IMR-90 (cell line): ENCODE data around the gene SEC14L6. TPM values are rescaled to one million over a fixed set of nuclear protein-coding genes. Genes with fewer than 3 reads are reported as not detected.
A peak's percentile ranks its signal among the peaks of the same experiment; 100 is the strongest.

Experiments used
- ATAC-seq: fragments of 200-7000 bp; cut with Tn5 transposase; 2 replicates; pipeline ENCODE4 v1.9.1; 2020; ENCODE audit warnings: low read depth, mild to moderate bottlenecking, moderate library complexity
- BruUV-seq: library from RNA; stranded (reverse); fragments of 400-500 nt; replicated peaks from 2 replicates; lab custom pipeline; 2021; lab: Mats Ljungman, UMichigan
- CTCF ChIA-PET: fragments of 300-600 bp; formaldehyde crosslinking; extraction: SDS; loops from one replicate; lab custom pipeline; 2021; ENCODE audit warnings: antibody characterized with exemption; lab: Yijun Ruan, JAX
- POLR2A ChIA-PET: fragments of 300-600 bp; sonication (Branson Sonifier 250); formaldehyde crosslinking; loops from one replicate; lab custom pipeline; 2022; ENCODE audit warnings: antibody characterized with exemption; ENCODE audit not compliant: unreplicated experiment; lab: Charles Lee
- DNase-seq: peaks from one replicate; pipeline ENCODE4 v3.0.0; 2013
- H2AFZ ChIP-seq: replicated peaks from 2 replicates; pipeline ENCODE3; 2013; ENCODE audit warnings: low read length, mild to moderate bottlenecking; ENCODE audit not compliant: poor library complexity
- H2AK5ac ChIP-seq: 2 replicates; pipeline ENCODE4 v1.6.1; 2013; ENCODE audit warnings: low read depth, low read length, inconsistent platforms
- H2AK9ac ChIP-seq: replicated peaks from 2 replicates; pipeline ENCODE3; 2013; ENCODE audit warnings: mild to moderate bottlenecking, low read depth, low read length, moderate library complexity; ENCODE audit not compliant: poor library complexity
- H2BK120ac ChIP-seq: 2 replicates; pipeline ENCODE4 v1.6.1; 2013; ENCODE audit warnings: low read depth, low read length, inconsistent platforms
- H2BK15ac ChIP-seq: 3 replicates; pipeline ENCODE4 v1.6.1; 2013; ENCODE audit warnings: low read depth, low read length, inconsistent platforms
- H2BK20ac ChIP-seq: 2 replicates; pipeline ENCODE4 v1.6.1; 2013; ENCODE audit warnings: low read depth, mild to moderate bottlenecking, inconsistent platforms, low read length, moderate library complexity
- H2BK5ac ChIP-seq: 2 replicates; pipeline ENCODE4 v1.6.1; 2013; ENCODE audit warnings: mild to moderate bottlenecking, low read depth, low read length, inconsistent platforms; ENCODE audit not compliant: poor library complexity, severe bottlenecking
- H3K14ac ChIP-seq: replicated peaks from 2 replicates; pipeline ENCODE4 v1.6.1; 2013; ENCODE audit warnings: low read depth, low read length, inconsistent platforms
- H3K18ac ChIP-seq: 2 replicates; pipeline ENCODE4 v1.6.1; 2013; ENCODE audit warnings: low read depth, low read length, control low read depth
- H3K23ac ChIP-seq: 2 replicates; pipeline ENCODE4 v1.6.1; 2013; ENCODE audit warnings: low read depth, low read length, inconsistent platforms
- H3K27ac ChIP-seq: 2 replicates; pipeline ENCODE4 v1.5.1; 2013; ENCODE audit warnings: mild to moderate bottlenecking, control low read depth, low read length; ENCODE audit not compliant: insufficient read depth
- H3K27me3 ChIP-seq: 2 replicates; pipeline ENCODE4 v1.6.1; 2013; ENCODE audit warnings: low read length; ENCODE audit not compliant: control insufficient read depth, insufficient read depth
- H3K36me3 ChIP-seq: 2 replicates; pipeline ENCODE4 v1.6.1; 2013; ENCODE audit warnings: low read length, mixed read lengths; ENCODE audit not compliant: control insufficient read depth, insufficient read depth
- H3K4ac ChIP-seq: 2 replicates; pipeline ENCODE4 v1.6.1; 2013; ENCODE audit warnings: low read depth, low read length, inconsistent platforms
- H3K4me1 ChIP-seq: 2 replicates; pipeline ENCODE4 v1.6.1; 2013; ENCODE audit warnings: low read length, mixed read lengths; ENCODE audit not compliant: control insufficient read depth, insufficient read depth
- H3K4me2 ChIP-seq: 2 replicates; pipeline ENCODE4 v1.6.1; 2013; ENCODE audit warnings: low read depth, mild to moderate bottlenecking, control low read depth, low read length, moderate library complexity
- H3K4me3 ChIP-seq: 2 replicates; pipeline ENCODE4 v1.5.1; 2013; ENCODE audit warnings: low read depth, mild to moderate bottlenecking, control low read depth, low read length, moderate library complexity; ENCODE audit not compliant: insufficient read depth
- H3K56ac ChIP-seq: 2 replicates; pipeline ENCODE4 v1.6.1; 2013; ENCODE audit warnings: low read length, inconsistent platforms; ENCODE audit not compliant: insufficient read depth; ENCODE audit errors: extremely low read depth
- H3K79me1 ChIP-seq, 2 experiments: 2 replicates each; pipeline ENCODE4 v1.6.1; 2013; ENCODE audit warnings: low read length in 2 of 2, inconsistent platforms in 1 of 2, low read depth in 1 of 2
- H3K9ac ChIP-seq: 2 replicates; pipeline ENCODE4 v1.6.1; 2013; ENCODE audit warnings: low read depth, low read length, control low read depth
- H3K9me1 ChIP-seq: 2 replicates; pipeline ENCODE4 v1.6.1; 2013; ENCODE audit warnings: low read length, inconsistent platforms; ENCODE audit not compliant: insufficient read depth
- H3K9me3 ChIP-seq: 2 replicates; pipeline ENCODE4 v1.6.1; 2013; ENCODE audit warnings: low read length; ENCODE audit not compliant: control insufficient read depth, insufficient read depth
- H4K20me1 ChIP-seq: 2 replicates; pipeline ENCODE4 v1.6.1; 2013; ENCODE audit warnings: low read length, inconsistent platforms; ENCODE audit not compliant: insufficient read depth
- H4K5ac ChIP-seq: 2 replicates; pipeline ENCODE4 v1.6.1; 2013; ENCODE audit warnings: mild to moderate bottlenecking, low read depth, low read length, control low read depth
- H4K8ac ChIP-seq, 2 experiments: 2 replicates each; pipeline ENCODE4 v1.6.1; 2013; ENCODE audit warnings: low read depth in 2 of 2, low read length in 2 of 2, control low read depth in 1 of 2, inconsistent platforms in 1 of 2
- H4K91ac ChIP-seq: 2 replicates; pipeline ENCODE4 v1.6.1; 2013; ENCODE audit warnings: low read depth, low read length, inconsistent platforms; ENCODE audit not compliant: insufficient read depth
- CTCF ChIP-seq: conservative IDR thresholded peaks from 2 replicates; pipeline ENCODE4 v1.5.1; 2012; ENCODE audit warnings: mild to moderate bottlenecking, low read depth, low read length, improper control_type of control experiment
- RCOR1 ChIP-seq: IDR thresholded peaks from 2 replicates; pipeline ENCODE4 v1.6.1; 2012; ENCODE audit warnings: mild to moderate bottlenecking, low read length, improper control_type of control experiment; ENCODE audit not compliant: insufficient replicate concordance
- RFX5 ChIP-seq: IDR thresholded peaks from 2 replicates; pipeline ENCODE4 v1.8.0; 2012; ENCODE audit warnings: low read depth, mild to moderate bottlenecking, low read length, moderate library complexity
- WGBS, 2 experiments: methylation state at CpG; one replicate each; pipeline versions ENCODE4 v1.1.5 to v1.1.7; 2013; ENCODE audit warnings: missing lambda C conversion rate in 2 of 2; ENCODE audit not compliant: insufficient read length in 1 of 2; ENCODE audit errors: extremely low coverage in 2 of 2; 5-methylcytosine and 5-hydroxymethylcytosine counted together
- dilution Hi-C: fragments of 300-500 bp; cut with HindIII; formaldehyde crosslinking; loops from one replicate; pipeline ENCODE4 v1.14.3; 2018; ENCODE audit warnings: low sequenced_read_pairs; ENCODE audit not compliant: unreplicated experiment
- in situ Hi-C: fragments of 300-500 bp; cut with MboI; formaldehyde crosslinking; loops from 3 replicates; pipeline ENCODE4 v1.14.3; 2019; ENCODE audit warnings: low sequenced_read_pairs, inconsistent platforms, mixed read lengths
- intact Hi-C: fragments of 100-400 bp; cut with micrococcal nuclease; formaldehyde crosslinking; loops from 2 replicates; pipeline ENCODE4 v1.10.0; 2022
- polyA plus RNA-seq, 3 experiments: library from polyadenylated mRNA; depleted of rRNA; stranded (reverse); fragments of >200 nt; gene quantifications; 2 replicates each; pipeline ENCODE4 v1.2.3, GENCODE V29; 2012; ENCODE audit warnings: low replicate concordance in 1 of 3
- total RNA-seq: library from RNA; depleted of rRNA; stranded (reverse); fragments of >200 nt; gene quantifications from 2 replicates; pipeline ENCODE4 v1.2.3, GENCODE V29; 2012

Gene SEC14L6
- total and polyA plus RNA-seq, 2 of the 4 experiments (the other 2 are of a cell fraction): 0.09 TPM; not detected in 1

GRCh38 chr22:30538280-30538679, 8.3 kb downstream of the SEC14L6 start:
- H3K14ac ChIP-seq: no peak overlapping the region
- peak overlapping the region; percentile 43 for H2AFZ ChIP-seq
- in situ Hi-C loops (no loop called here), intact Hi-C loops (no loop called here), dilution Hi-C loops (no loop called here)
- no peak overlapping the region for H3K4me3 ChIP-seq
- H2AK9ac ChIP-seq: no peak overlapping the region
- H3K9me1 ChIP-seq: no peaks in the 10 kb centered on the region
- H4K91ac ChIP-seq: no peak overlapping the region
- no TSS peak for BruUV-seq
- H2BK5ac ChIP-seq: no peak overlapping the region
- no peak for ATAC-seq
- no peak overlapping the region for H2BK120ac ChIP-seq
- no peak overlapping the region for H3K56ac ChIP-seq
- H3K23ac ChIP-seq: no peak overlapping the region
- no peak overlapping the region for H2BK20ac ChIP-seq
- no CpG with 5 or more reads among the region's 6 CpGs for WGBS, 2 experiments
- H3K79me1 ChIP-seq: no peaks in the 10 kb centered on the region
- TF ChIP-seq CTCF: no peak
- TF ChIP-seq RCOR1: no peak
- TF ChIP-seq RFX5: no peak
- H3K27me3 ChIP-seq: peaks cover 38% of the 10 kb centered on the region
- H4K5ac ChIP-seq: no peak overlapping the region
- H4K8ac ChIP-seq: no peak overlapping the region
- peak; percentile 19 for DNase-seq
- no peak overlapping the region for H2BK15ac ChIP-seq
- no peak overlapping the region for H3K18ac ChIP-seq
- H3K36me3 ChIP-seq: no peaks in the 10 kb centered on the region
- H3K27ac ChIP-seq: no peak overlapping the region
- H3K9me3 ChIP-seq: no peaks in the 10 kb centered on the region
- H4K20me1 ChIP-seq: no peaks in the 10 kb centered on the region; the same call in 1 of the 2 replicates
- H3K9ac ChIP-seq: no peak overlapping the region
- H2AK5ac ChIP-seq: no peak overlapping the region
- H3K4me1 ChIP-seq: peaks cover 2% of the 10 kb centered on the region; the same call in 1 of the 2 replicates
- no peak overlapping the region for H3K4me2 ChIP-seq
- ChIA-PET CTCF (no interaction called here), POLR2A (no interaction called here)
- H3K4ac ChIP-seq: no peak overlapping the region
